Activated T-cell treated with anti-CD3 and anti-CD28 coated beads, Interleukin-2, amount 50 U/mL, for 4 hours (primary cell): ENCODE data around the gene GGTA1. TPM values are rescaled to one million over a fixed set of nuclear protein-coding genes. Genes with fewer than 3 reads are reported as not detected.

Experiments used
- ATAC-seq, 2 donors: fragments of 200-7000 bp; cut with Tn5 transposase; one replicate each; pipeline ENCODE4 v1.10.0; 2021
- DNase-seq: peaks from one replicate; pipeline ENCODE4 v3.0.0-alpha.2; 2020
- H3K27me3 Mint-ChIP-seq: one replicate; pipeline ENCODE4 v1.8.0; 2021; ENCODE audit warnings: low read depth, mixed read lengths
- H3K36me3 Mint-ChIP-seq: one replicate; pipeline ENCODE4 v1.8.0; 2022; ENCODE audit warnings: mixed read lengths; ENCODE audit not compliant: insufficient read depth
- H3K4me1 Mint-ChIP-seq: one replicate; pipeline ENCODE4 v1.8.0; 2021; ENCODE audit warnings: low read depth, mixed read lengths
- H3K4me3 Mint-ChIP-seq: one replicate; pipeline ENCODE4 v1.8.0; 2021; ENCODE audit warnings: mild to moderate bottlenecking, moderate library complexity, mixed read lengths
- H3K9me3 Mint-ChIP-seq: one replicate; pipeline ENCODE4 v1.8.0; 2021; ENCODE audit warnings: mixed read lengths
- total RNA-seq, 3 donors: library from RNA; stranded (reverse); gene quantifications; one replicate each; pipeline ENCODE4 v1.2.1, GENCODE V29; 2021

Gene GGTA1
- total RNA-seq, 3 donors from 2014 or later, result not detected

DNA sequence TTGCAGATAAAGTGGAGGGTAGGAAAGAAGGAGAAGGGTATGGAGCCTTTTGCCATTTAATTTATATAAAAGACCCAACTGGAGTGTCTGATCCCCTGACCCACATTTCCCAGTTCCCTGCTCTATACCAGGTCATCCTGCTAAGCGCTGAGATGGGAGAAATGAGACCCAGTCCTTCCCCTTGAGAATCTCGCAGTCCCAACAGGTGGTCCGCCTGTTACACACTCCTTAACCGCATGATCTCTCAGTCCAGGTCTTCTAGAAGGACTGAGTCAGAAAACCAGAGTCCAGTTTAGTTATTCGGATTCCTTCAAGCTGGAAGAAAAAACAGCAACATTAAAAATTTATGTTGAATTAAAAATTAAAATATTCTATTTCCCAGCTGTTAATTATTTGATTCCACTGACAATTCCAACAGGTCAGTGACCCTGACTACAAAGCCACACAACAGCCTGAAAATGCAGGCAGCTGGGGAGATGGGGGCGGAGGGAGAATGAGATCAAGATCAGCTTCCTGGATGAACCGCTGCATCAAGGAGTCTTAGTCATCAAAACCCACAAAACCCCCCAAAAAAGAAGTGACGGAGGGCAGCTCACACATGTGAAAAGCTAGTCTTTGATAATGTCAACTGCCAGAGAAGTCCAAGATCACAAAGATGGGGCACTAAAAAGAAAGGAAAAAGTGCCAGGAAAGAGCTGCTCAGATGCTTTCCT, 44.0 kb downstream of the GGTA1 start:
- H3K4me3 Mint-ChIP-seq, result no peak overlapping the region
- H3K36me3 Mint-ChIP-seq, result no peaks in the 10 kb centered on the region
- peaks cover 3% of the 10 kb centered on the region for H3K4me1 Mint-ChIP-seq

DNA sequence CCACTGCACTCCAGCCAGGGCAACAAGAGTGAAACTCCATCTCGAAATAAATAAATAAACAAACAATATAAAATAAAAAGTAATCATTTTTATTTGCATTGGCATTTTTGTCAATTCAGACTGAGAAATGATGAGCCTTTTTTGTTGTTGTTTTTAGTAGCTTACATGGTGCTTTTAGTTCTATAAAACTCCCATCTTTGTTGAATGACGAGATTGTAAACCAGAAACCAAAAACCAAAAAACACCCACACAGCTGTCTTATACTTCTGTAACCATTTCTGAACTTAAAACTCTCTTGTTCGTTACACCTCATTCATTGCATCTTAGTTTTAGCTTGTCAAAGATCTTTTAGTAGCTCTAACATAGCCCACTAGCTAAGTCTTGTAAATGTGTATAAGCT, 44.7 kb downstream of the GGTA1 start:
- Mint-ChIP-seq H3K27me3 (peaks cover 37% of the 10 kb centered on the region), H3K4me1 (peaks cover 3% of the 10 kb centered on the region), H3K36me3 (no peaks in the 10 kb centered on the region), H3K9me3 (no peaks in the 10 kb centered on the region), H3K4me3 (no peak overlapping the region)
- ATAC-seq, result peak in 1 of 2 donors; percentile 14
- no peak for DNase-seq

More for the DNA sequence above, 44.0 kb downstream of the GGTA1 start:
- DNase-seq (no peak), ATAC-seq (peak; percentile 71 to 73)
- H3K27me3 Mint-ChIP-seq, result peaks cover 42% of the 10 kb centered on the region
- no peaks in the 10 kb centered on the region for H3K9me3 Mint-ChIP-seq

DNA sequence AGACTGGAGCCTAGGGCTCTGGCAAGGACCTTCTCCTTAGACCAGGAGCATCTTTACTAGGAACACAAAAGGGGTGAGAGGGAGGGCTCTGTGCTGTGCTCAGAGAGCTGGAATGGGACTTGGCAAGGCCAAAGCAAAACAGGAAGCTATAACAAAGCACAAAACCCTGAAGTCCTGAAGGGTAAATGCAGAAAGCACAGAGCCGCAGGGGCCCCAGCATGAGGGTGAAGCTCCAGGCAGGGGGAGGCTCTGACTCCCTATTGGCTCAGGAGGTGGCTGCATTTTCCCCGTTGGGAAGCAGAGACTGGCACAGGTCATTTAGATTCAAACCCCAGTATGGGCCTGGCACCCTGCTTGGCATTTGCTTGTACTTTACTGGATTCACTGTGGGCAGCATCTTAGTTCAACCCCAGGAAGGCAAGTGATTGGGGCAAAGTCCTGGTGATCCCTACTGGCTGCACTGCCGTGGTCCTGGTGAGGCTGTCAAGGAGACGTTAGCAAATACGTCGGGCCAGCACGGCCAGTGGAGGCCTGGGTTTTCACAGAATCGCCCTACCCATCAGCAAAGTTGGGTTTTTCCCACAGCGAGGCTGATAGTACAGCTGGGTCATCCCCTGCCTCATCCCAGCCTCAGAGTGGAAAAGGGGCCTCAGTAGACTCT, 46.3 kb downstream of the GGTA1 start:
- Mint-ChIP-seq H3K4me3 (no peak overlapping the region), H3K9me3 (no peaks in the 10 kb centered on the region), H3K36me3 (no peaks in the 10 kb centered on the region), H3K27me3 (peaks cover 24% of the 10 kb centered on the region), H3K4me1 (peaks cover 3% of the 10 kb centered on the region)
- DNase-seq, result no peak
- ATAC-seq, result no peak

GRCh38 chr9:121452085-121452484, 47.6 kb downstream of the GGTA1 start:
- ATAC-seq (no peak), DNase-seq (no peak)
- Mint-ChIP-seq H3K36me3 (no peaks in the 10 kb centered on the region), H3K27me3 (peaks cover 24% of the 10 kb centered on the region), H3K4me3 (no peak overlapping the region), H3K9me3 (no peaks in the 10 kb centered on the region), H3K4me1 (peaks cover 10% of the 10 kb centered on the region)

DNA sequence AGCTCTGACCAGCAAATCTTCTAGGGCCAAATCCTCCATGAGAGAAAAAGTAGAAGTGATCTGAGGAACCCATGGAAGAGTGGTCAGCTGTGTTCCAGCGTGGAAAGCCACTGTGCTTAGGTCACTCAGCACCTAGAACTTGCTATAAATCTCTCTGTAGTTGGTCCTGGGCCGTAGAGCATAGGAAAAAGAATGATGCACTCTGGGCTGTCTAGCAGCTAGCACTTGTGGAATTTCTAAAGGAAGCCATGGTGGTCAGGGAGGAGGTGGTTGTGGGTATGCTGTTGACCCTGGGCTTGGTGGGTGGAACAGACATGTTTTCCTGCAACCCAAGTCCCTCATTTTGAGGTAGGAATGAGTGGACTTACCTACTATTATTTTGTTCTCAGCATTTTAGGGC, 48.1 kb downstream of the GGTA1 start:
- H3K36me3 Mint-ChIP-seq, result no peaks in the 10 kb centered on the region
- no peaks in the 10 kb centered on the region for H3K9me3 Mint-ChIP-seq
- DNase-seq (no peak), ATAC-seq (no peak)
- H3K4me3 Mint-ChIP-seq, result no peak overlapping the region
- peaks cover 21% of the 10 kb centered on the region for H3K27me3 Mint-ChIP-seq
- H3K4me1 Mint-ChIP-seq, result peaks cover 10% of the 10 kb centered on the region

DNA sequence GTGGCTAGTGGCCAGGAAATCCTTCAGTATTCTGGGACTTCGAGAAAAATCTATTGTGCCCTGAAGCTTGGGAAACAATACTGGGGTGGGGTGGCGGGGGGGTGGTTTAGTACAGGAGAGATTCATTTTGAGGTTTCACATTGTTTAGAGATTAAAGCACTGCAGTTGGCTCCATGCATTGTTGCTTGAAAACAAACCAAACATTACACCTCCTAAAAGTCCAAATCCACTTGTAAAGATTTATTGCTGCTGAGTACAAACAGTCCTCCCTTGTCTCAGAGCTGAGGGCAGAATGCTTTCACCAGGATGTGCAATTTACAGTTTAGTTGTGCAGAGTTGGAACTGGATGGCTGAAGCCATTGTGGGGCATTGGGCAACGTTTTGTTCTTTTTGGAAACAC, 49.4 kb downstream of the GGTA1 start:
- Mint-ChIP-seq H3K9me3 (no peaks in the 10 kb centered on the region), H3K27me3 (peaks cover 18% of the 10 kb centered on the region), H3K36me3 (no peaks in the 10 kb centered on the region), H3K4me1 (peaks cover 7% of the 10 kb centered on the region), H3K4me3 (no peak overlapping the region)
- ATAC-seq (no peak), DNase-seq (no peak)

DNA sequence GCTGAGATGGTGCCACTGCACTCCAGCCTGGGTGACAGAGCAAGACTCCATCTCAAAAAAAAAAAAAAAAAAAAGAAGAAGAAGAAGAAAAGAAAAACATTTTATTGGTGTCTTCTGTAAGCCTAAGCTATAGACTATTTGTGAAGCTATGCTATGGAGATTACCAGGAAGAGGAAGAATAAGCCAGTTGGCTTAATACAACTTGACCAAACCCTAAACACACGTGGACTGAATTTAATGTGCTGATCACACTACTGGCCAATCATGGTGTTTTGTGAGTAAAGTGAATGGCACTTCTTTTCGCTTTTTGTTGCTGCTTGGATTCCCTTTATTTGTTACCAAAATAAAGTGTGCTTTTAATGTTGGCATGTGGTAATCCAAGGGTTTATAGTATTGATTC, 49.9 kb downstream of the GGTA1 start:
- H3K9me3 Mint-ChIP-seq, result no peaks in the 10 kb centered on the region
- H3K4me3 Mint-ChIP-seq, result no peak overlapping the region
- peaks cover 7% of the 10 kb centered on the region for H3K4me1 Mint-ChIP-seq
- H3K36me3 Mint-ChIP-seq, result no peaks in the 10 kb centered on the region
- no peak for ATAC-seq
- DNase-seq, result no peak
- peaks cover 18% of the 10 kb centered on the region for H3K27me3 Mint-ChIP-seq

GRCh38 chr9:121447321-121447834, 52.3 kb downstream of the GGTA1 start:
- ATAC-seq, result no peak
- no peak for DNase-seq
- Mint-ChIP-seq H3K36me3 (no peaks in the 10 kb centered on the region), H3K9me3 (no peaks in the 10 kb centered on the region), H3K4me3 (no peak overlapping the region), H3K4me1 (peaks cover 7% of the 10 kb centered on the region), H3K27me3 (peaks cover 16% of the 10 kb centered on the region)

GRCh38 chr9:121445986-121446385, 53.7 kb downstream of the GGTA1 start:
- no peak for DNase-seq
- Mint-ChIP-seq H3K9me3 (no peaks in the 10 kb centered on the region), H3K4me1 (peaks cover 7% of the 10 kb centered on the region), H3K36me3 (no peaks in the 10 kb centered on the region), H3K27me3 (peaks cover 10% of the 10 kb centered on the region), H3K4me3 (no peak overlapping the region)
- no peak for ATAC-seq

- peaks cover 10% of the 10 kb centered on the region for H3K27me3 Mint-ChIP-seq
- H3K9me3 Mint-ChIP-seq, result no peaks in the 10 kb centered on the region
These were observed 55.7 kb downstream of the GGTA1 start for GRCh38 chr9:121443981-121444380.

DNA sequence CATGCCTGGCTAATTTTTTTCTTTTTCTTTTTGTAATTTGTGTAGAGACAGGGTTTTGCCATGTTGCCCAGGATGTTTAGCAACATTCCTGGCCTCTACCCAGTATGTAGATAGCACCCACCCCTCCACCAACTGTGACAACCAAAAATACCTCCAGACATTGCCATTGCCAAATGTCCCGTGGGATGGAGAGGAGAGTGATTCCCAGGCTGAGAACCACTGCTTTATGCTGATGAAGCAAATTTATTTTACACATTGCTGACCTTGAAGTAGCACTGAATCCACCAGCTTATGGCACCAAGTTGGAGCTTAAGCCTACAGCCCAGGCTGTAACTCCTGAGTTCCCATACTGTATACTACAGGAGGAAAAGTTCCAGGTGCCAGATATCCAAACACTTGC, 58.5 kb downstream of the GGTA1 start:
- Mint-ChIP-seq H3K27me3 (peaks cover 7% of the 10 kb centered on the region), H3K4me1 (no peaks in the 10 kb centered on the region), H3K4me3 (no peak overlapping the region), H3K9me3 (no peaks in the 10 kb centered on the region), H3K36me3 (no peaks in the 10 kb centered on the region)
- DNase-seq (no peak), ATAC-seq (no peak)

More at GRCh38 chr9:121443981-121444380, 55.7 kb downstream of the GGTA1 start:
- Mint-ChIP-seq H3K36me3 (no peaks in the 10 kb centered on the region), H3K4me1 (peaks cover 7% of the 10 kb centered on the region), H3K4me3 (no peak overlapping the region)
- DNase-seq (no peak), ATAC-seq (no peak)

DNA sequence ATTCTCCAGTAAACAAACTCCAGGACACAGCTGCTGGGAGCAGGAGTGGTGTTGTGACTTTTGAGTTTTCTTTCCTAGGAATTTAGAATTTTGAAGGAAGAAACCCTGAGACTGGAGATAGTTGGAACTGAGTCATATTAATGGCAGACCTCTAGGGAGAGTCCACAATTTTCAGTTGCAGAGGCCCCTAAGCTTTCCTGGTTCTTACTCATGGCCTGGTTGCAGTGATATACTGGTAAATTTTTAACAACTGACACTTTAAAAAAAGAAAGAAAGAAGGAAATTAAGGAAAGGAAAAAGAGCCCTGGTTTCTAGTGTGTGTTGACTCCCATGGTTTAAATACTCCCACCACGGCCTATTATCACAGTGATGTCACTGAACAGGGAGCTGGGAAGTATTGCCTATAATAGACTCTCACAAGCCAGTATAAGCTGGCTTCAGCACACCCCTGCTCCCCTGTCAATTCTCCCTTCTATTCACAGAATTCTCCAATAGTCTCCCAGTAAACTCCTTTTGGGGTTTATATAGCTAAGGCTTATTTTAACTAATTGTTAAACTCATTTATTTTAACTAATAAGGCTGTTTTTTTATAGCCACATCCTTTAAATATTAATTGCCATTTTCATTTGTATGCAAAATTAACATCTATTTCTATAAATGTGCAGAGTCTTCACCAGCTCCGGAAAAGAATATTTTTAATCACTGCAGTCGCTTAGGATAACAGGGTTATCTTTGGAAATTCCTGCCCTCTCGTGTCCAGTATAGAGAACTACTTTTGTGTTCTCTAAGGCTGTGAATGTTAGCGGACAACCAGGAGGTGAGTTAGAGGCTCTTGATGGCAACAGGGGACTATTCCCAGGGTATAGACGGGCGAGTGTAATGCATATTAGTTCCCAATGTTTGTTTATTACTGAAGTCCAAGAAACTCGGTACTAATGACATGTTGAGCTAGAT, 59.7 kb downstream of the GGTA1 start:
- H3K27me3 Mint-ChIP-seq, result peaks cover 13% of the 10 kb centered on the region
- no peaks in the 10 kb centered on the region for H3K9me3 Mint-ChIP-seq
- DNase-seq (no peak), ATAC-seq (no peak)
- H3K4me3 Mint-ChIP-seq, result no peak overlapping the region
- H3K4me1 Mint-ChIP-seq, result no peaks in the 10 kb centered on the region
- no peaks in the 10 kb centered on the region for H3K36me3 Mint-ChIP-seq

GRCh38 chr9:121439016-121439415, 60.6 kb downstream of the GGTA1 start:
- ATAC-seq (no peak), DNase-seq (no peak)
- Mint-ChIP-seq H3K4me3 (no peak overlapping the region), H3K36me3 (no peaks in the 10 kb centered on the region), H3K27me3 (peaks cover 10% of the 10 kb centered on the region), H3K9me3 (no peaks in the 10 kb centered on the region), H3K4me1 (no peaks in the 10 kb centered on the region)

- H3K4me1 Mint-ChIP-seq, result no peaks in the 10 kb centered on the region
- peaks cover 10% of the 10 kb centered on the region for H3K27me3 Mint-ChIP-seq
- no peak overlapping the region for H3K4me3 Mint-ChIP-seq
- no peaks in the 10 kb centered on the region for H3K36me3 Mint-ChIP-seq
- no peaks in the 10 kb centered on the region for H3K9me3 Mint-ChIP-seq
- DNase-seq (no peak), ATAC-seq (no peak)
These were observed 61.8 kb downstream of the GGTA1 start for GRCh38 chr9:121437891-121438290.
